SK-N-SH (cell line): Measurements from ENCODE around the gene ZNF407. TPM values are rescaled to one million over a fixed set of nuclear protein-coding genes. Genes with fewer than 3 reads are reported as not detected.

Experiments
- CHD2 ChIP-seq: fragments of 150-350 bp; IDR thresholded peaks from 2 replicates; pipeline ENCODE4 v1.6.1; 2018; ENCODE audit warnings: low read length; ENCODE audit not compliant: partially characterized antibody
- ELF1 ChIP-seq: IDR thresholded peaks from 2 replicates; pipeline ENCODE4 v1.4.0; 2012
- EP300 ChIP-seq, 2 experiments: IDR thresholded peaks; 2 replicates each; pipeline versions ENCODE4 v1.4.0 to v1.6.1; 2012; ENCODE audit warnings: borderline replicate concordance in 1 of 2, low read depth in 1 of 2, low read length in 1 of 2
- FOXJ3 ChIP-seq: sonication (generic); formaldehyde crosslinking; IDR thresholded peaks from 2 replicates; pipeline ENCODE4 v1.5.1; 2020; ENCODE audit warnings: mild to moderate bottlenecking, missing genetic modification reagents
- GABPA ChIP-seq: IDR thresholded peaks from 2 replicates; pipeline ENCODE4 v1.4.0; 2012; ENCODE audit warnings: low read depth, mild to moderate bottlenecking
- GATA2 ChIP-seq: sonication (generic); formaldehyde crosslinking; IDR thresholded peaks from 2 replicates; pipeline ENCODE4 v1.5.0; 2020; ENCODE audit warnings: mild to moderate bottlenecking, missing genetic modification reagents
- IRF3 ChIP-seq: fragments of 150-350 bp; IDR thresholded peaks from 2 replicates; pipeline ENCODE4 v1.6.1; 2016; ENCODE audit warnings: mild to moderate bottlenecking, low read depth, low read length
- MEF2A ChIP-seq: IDR thresholded peaks from 2 replicates; pipeline ENCODE4 v1.4.0; 2012; ENCODE audit warnings: low read depth, borderline replicate concordance
- NFIC ChIP-seq: IDR thresholded peaks from 2 replicates; pipeline ENCODE4 v1.4.0; 2012; ENCODE audit warnings: borderline replicate concordance
- NRF1 ChIP-seq: IDR thresholded peaks from 2 replicates; pipeline ENCODE4 v1.6.1; 2012; ENCODE audit warnings: low read depth, mild to moderate bottlenecking, low read length
- PBX3 ChIP-seq: IDR thresholded peaks from 2 replicates; pipeline ENCODE4; 2012
- POLR2AphosphoS5 ChIP-seq: IDR thresholded peaks from 2 replicates; pipeline ENCODE4 v1.6.1; 2012; ENCODE audit warnings: low read depth, low read length
- RAD21 ChIP-seq: IDR thresholded peaks from 2 replicates; pipeline ENCODE4 v1.6.1; 2012; ENCODE audit warnings: mild to moderate bottlenecking, low read length
- RFX5 ChIP-seq: IDR thresholded peaks from 2 replicates; pipeline ENCODE4 v1.6.1; 2012; ENCODE audit warnings: mild to moderate bottlenecking, improper control_type of control experiment, low read length
- RXRA ChIP-seq: IDR thresholded peaks from 2 replicates; pipeline ENCODE4 v1.4.0; 2012; ENCODE audit warnings: low read depth, mild to moderate bottlenecking, borderline replicate concordance
- SMC3 ChIP-seq: IDR thresholded peaks from 2 replicates; pipeline ENCODE4 v1.6.1; 2012; ENCODE audit warnings: low read depth, low read length, improper control_type of control experiment
- TAF1 ChIP-seq: IDR thresholded peaks from 2 replicates; pipeline ENCODE4 v1.6.1; 2012; ENCODE audit warnings: low read depth, mild to moderate bottlenecking, low read length, moderate library complexity, borderline replicate concordance
- TEAD4 ChIP-seq: IDR thresholded peaks from 2 replicates; pipeline ENCODE4 v1.4.0; 2012; ENCODE audit warnings: mild to moderate bottlenecking, borderline replicate concordance; ENCODE audit not compliant: insufficient read depth
- USF1 ChIP-seq: IDR thresholded peaks from 2 replicates; pipeline ENCODE4 v1.4.0; 2012; ENCODE audit warnings: low read depth, borderline replicate concordance
- YY1 ChIP-seq: IDR thresholded peaks from 2 replicates; pipeline ENCODE4 v1.4.0; 2012; ENCODE audit warnings: low read depth, mild to moderate bottlenecking
- polyA plus RNA-seq, 3 experiments: library from polyadenylated mRNA; depleted of rRNA; stranded (reverse); fragments of >200 nt; gene quantifications; 2 replicates each; pipeline ENCODE4 v1.2.3, GENCODE V29; 2012
- TF ChIP-seq, protein P1 (sequence below): fragments of 200-600 bp; sonication (generic); IDR thresholded peaks from 2 replicates; pipeline ENCODE4 v1.6.1; 2017; ENCODE audit warnings: antibody characterized with exemption, mild to moderate bottlenecking, moderate library complexity

The ZNF407 gene
- polyA plus RNA-seq, 1 of the 3 experiments (the other 2 are of a cell fraction), result 2.6 TPM

DNA sequence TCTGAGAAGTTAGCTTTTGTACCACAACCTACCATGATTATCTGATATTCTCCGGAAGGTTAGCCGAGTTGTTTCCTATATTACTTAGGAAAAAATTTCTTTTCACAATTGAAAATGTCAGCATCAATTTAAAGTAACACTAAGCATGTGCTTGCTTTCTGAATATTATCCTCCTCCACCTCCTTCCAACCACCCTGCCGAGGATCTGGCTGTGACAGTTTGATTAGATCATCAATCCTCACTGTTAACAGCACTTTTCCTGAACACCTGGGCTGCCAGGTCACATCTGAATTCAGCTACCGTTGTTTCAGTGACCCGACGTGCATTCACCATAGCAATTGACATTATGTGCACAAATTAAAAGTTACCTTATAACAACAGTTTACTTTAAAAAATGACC, 207.0 kb downstream of the ZNF407 start (continued):
- TF ChIP-seq TAF1 (no peak), SMC3 (no peak), FOXJ3 (CRISPR knock-in tag) (no peak), YY1 (no peak), POLR2AphosphoS5 (peak; percentile 86), GABPA (0 out of 2 replicates have a peak, but pooled peaks have one; percentile 14), RAD21 (no peak), NRF1 (no peak), NFIC (peak; percentile 73), IRF3 (no peak), EP300 (IDR thresholded peaks at IDR 0.05; ENCODE audit: borderline replicate concordance in 1 of 2, low read depth in 1 of 2, low read length in 1 of 2) (peak; percentile 89 to 90), TEAD4 (peak; percentile 84), MEF2A (peak; percentile 73), RXRA (peak; percentile 79), ELF1 (no peak), CHD2 (no peak), USF1 (no peak), RFX5 (no peak), GATA2 (CRISPR knock-in tag) (peak; percentile 68), PBX3 (peak; percentile 98)
- TF ChIP-seq, protein P1, sequence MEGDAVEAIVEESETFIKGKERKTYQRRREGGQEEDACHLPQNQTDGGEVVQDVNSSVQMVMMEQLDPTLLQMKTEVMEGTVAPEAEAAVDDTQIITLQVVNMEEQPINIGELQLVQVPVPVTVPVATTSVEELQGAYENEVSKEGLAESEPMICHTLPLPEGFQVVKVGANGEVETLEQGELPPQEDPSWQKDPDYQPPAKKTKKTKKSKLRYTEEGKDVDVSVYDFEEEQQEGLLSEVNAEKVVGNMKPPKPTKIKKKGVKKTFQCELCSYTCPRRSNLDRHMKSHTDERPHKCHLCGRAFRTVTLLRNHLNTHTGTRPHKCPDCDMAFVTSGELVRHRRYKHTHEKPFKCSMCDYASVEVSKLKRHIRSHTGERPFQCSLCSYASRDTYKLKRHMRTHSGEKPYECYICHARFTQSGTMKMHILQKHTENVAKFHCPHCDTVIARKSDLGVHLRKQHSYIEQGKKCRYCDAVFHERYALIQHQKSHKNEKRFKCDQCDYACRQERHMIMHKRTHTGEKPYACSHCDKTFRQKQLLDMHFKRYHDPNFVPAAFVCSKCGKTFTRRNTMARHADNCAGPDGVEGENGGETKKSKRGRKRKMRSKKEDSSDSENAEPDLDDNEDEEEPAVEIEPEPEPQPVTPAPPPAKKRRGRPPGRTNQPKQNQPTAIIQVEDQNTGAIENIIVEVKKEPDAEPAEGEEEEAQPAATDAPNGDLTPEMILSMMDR, result no peak
